Lower leg skin (tissue), 4 donors: Measurements from ENCODE around the gene ADGRG4. TPM values are rescaled to one million over a fixed set of nuclear protein-coding genes. Genes with fewer than 3 reads are reported as not detected.

Source experiments
- DNase-seq, 2 donors: peaks; one replicate each; pipeline ENCODE4 v3.0.0-alpha.2; 2019; ENCODE audit warnings: low spot score in 2 of 2
- H3K4me3 ChIP-seq: fragments of 200-600 bp; sonication (generic); 2 replicates; pipeline ENCODE4 v1.5.1; 2017; ENCODE audit warnings: mild to moderate bottlenecking, low read depth; ENCODE audit not compliant: poor library complexity, severe bottlenecking
- POLR2A ChIP-seq, 2 donors: fragments of 450-650 bp; IDR thresholded peaks; one replicate each; pipeline ENCODE4 v1.6.1; 2016 to 2017; ENCODE audit warnings: antibody characterized with exemption in 2 of 2, mild to moderate bottlenecking in 1 of 2, moderate library complexity in 1 of 2
- WGBS, 2 donors: methylation state at CpG; one replicate each; pipeline ENCODE4 v1.1.5; 2018; 5-methylcytosine and 5-hydroxymethylcytosine counted together
- intact Hi-C: fragments of 100-400 bp; cut with DNase I; formaldehyde crosslinking; loops from one replicate; pipeline ENCODE4 v1.15.0; 2023; ENCODE audit warnings: low total_unique reads
- total RNA-seq, 4 donors: library from RNA; depleted of rRNA; stranded (reverse); fragments of >200 nt; gene quantifications; one replicate each; pipeline ENCODE4 v1.1.0, GENCODE V29; 2016
- TF ChIP-seq, protein P1 (sequence below), 3 donors: fragments of 450-650 bp; IDR thresholded peaks; one replicate each; pipeline ENCODE4 v1.5.1; 2016; ENCODE audit warnings: antibody characterized with exemption in 3 of 3, mild to moderate bottlenecking in 3 of 3, moderate library complexity in 2 of 3

ADGRG4 gene
- total RNA-seq, 4 donors from 2014 or later = not detected

DNA sequence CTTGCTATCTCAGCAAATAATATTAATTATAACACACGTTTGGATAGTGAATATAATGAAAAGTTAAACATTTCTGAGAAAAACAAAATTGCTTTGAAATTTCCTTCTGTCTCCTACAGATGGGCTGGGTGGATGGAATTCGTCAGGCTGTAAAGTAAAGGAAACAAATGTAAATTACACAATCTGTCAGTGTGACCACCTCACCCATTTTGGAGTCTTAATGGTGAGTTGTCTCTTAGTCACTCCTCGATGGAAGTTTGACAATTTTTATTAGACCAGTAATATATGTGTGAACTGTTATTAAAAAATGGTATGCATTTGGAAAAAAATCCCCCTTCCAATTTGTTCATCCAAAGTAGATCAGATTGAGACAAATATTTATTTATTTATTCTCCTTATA lies 94.5 kb downstream of the ADGRG4 start:
- 44 to 58% methylated on average over 3 of the region's 3 CpGs for WGBS, 2 donors
- intact Hi-C loops = no loop called here
- no peak for TF ChIP-seq POLR2A (IDR thresholded peaks at IDR 0.05)
- TF ChIP-seq, protein P1, sequence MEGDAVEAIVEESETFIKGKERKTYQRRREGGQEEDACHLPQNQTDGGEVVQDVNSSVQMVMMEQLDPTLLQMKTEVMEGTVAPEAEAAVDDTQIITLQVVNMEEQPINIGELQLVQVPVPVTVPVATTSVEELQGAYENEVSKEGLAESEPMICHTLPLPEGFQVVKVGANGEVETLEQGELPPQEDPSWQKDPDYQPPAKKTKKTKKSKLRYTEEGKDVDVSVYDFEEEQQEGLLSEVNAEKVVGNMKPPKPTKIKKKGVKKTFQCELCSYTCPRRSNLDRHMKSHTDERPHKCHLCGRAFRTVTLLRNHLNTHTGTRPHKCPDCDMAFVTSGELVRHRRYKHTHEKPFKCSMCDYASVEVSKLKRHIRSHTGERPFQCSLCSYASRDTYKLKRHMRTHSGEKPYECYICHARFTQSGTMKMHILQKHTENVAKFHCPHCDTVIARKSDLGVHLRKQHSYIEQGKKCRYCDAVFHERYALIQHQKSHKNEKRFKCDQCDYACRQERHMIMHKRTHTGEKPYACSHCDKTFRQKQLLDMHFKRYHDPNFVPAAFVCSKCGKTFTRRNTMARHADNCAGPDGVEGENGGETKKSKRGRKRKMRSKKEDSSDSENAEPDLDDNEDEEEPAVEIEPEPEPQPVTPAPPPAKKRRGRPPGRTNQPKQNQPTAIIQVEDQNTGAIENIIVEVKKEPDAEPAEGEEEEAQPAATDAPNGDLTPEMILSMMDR (IDR thresholded peaks at IDR 0.05) = no peak
- no peak for DNase-seq
- no peak overlapping the region for H3K4me3 ChIP-seq

DNA sequence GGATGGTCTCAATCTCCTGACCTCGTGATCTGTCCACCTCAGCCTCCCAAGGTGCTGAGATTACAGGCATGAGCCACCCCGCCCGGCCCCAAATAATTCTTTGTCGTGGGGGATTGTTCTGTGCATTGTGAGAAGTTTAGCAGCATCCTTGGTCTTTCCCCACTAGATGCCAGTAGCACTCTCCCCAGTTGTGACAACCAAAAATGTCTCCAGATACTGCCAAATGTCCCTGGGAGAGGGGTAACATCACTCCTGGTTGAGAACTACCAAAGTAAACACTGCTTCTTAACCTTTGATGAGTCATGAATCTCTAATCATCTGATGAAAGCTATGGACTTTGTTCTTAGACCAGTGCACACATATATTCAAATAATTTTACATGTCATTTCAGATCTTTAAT lies 96.2 kb downstream of the ADGRG4 start:
- no peak overlapping the region for H3K4me3 ChIP-seq
- WGBS, 2 donors = 73 to 83% methylated on average over 4 of the region's 4 CpGs
- DNase-seq = no peak
- intact Hi-C loops = no loop called here
- TF ChIP-seq, protein P1 (IDR thresholded peaks at IDR 0.05) = no peak
- TF ChIP-seq POLR2A (IDR thresholded peaks at IDR 0.05) = no peak

DNA sequence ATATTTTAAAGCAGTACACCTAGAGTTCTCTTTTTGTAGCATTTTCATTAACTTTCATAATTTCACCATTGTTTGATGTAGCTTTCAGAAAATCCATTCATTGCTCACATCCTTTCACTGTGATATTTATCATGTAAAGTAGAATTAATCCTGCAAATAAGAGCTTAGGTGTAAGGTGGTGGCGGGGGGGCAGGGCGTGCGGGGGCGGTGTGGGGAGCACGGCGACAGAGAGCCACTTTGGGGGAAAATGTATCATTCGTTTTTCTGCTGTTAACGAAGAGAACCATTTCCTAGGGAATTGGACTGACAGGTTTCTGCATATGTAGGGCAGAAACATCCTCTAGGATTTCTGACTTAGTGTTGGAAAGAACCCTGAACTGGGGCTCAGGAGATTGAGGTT lies 104.4 kb downstream of the ADGRG4 start:
- intact Hi-C loops = no loop called here
- no peak overlapping the region for H3K4me3 ChIP-seq
- 74 to 77% methylated on average over 8 of the region's 8 CpGs for WGBS, 2 donors
- DNase-seq = no peak
- no peak for TF ChIP-seq POLR2A (IDR thresholded peaks at IDR 0.05)
- TF ChIP-seq, protein P1 (IDR thresholded peaks at IDR 0.05) = no peak

DNA sequence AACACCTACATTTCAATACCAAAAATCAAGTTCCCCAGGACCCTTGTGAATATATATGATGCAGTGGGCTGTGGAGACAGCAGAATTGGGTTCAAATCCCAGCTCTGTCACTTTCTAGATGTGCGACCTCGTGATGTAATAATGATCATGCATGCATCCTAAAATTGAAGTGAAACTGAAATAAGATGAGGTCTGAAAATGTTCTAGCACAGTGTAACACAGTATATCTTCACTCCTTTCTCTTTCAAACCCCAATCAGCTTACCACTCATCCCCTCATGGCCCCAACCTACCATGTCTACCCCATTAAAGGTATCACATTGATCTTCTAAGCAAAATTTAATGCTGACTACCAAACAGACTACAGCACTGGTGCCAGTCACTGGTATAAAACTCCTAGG lies 117.0 kb downstream of the ADGRG4 start:
- no peak for DNase-seq
- WGBS, 2 donors = 77 to 88% methylated on average over 2 of the region's 2 CpGs

DNA sequence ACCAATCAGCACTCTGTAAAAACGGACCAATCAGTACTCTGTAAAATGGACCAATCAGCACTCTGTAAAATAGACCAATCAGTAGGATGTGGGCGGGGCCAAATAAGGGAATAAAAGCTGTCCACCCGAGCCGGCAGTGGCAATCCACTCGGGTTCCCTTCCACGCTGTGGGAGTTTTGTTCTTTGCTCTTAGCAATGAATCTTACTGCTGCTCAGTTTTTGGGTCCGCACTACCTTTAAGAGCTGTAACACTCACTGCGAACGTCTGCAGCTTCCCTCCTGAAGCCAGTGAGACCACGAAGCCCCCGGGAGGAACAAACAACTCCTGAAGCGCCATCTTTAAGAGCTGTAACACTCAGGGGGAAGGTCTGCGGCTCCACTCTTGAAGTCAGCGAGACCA lies 120.6 kb downstream of the ADGRG4 start:
- intact Hi-C loops = no loop called here
- no peak for DNase-seq
- WGBS, 2 donors = 65 to 84% methylated on average over 14 of the region's 14 CpGs
- TF ChIP-seq, protein P1 (IDR thresholded peaks at IDR 0.05) = no peak
- TF ChIP-seq POLR2A (IDR thresholded peaks at IDR 0.05) = no peak
- H3K4me3 ChIP-seq = no peak overlapping the region

More for the DNA sequence above, 117.0 kb downstream of the ADGRG4 start:
- no peak overlapping the region for H3K4me3 ChIP-seq
- intact Hi-C loops = no loop called here
- TF ChIP-seq, protein P1 (IDR thresholded peaks at IDR 0.05) = no peak
- no peak for TF ChIP-seq POLR2A (IDR thresholded peaks at IDR 0.05)

DNA sequence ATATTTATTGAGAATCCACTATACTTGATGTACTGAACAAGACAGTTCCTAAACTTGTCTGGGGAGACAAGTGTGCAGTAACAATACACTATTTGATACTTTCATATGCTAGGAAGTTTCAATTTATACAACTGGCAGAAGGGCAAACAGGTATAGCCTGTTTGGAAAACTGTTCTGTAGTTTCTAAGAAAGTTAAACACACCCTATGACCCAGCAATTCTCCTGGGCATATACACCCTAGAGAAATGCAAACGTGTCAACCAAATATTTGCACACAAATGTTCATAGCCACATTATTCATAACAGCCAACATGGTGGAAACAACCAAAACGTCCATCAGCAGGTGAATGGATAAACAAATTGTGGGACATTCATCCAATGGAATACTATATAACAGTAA lies 123.0 kb downstream of the ADGRG4 start:
- H3K4me3 ChIP-seq = no peak overlapping the region
- 43 to 54% methylated on average over 2 of the region's 2 CpGs for WGBS, 2 donors
- TF ChIP-seq, protein P1 (IDR thresholded peaks at IDR 0.05) = no peak
- TF ChIP-seq POLR2A (IDR thresholded peaks at IDR 0.05) = no peak
- DNase-seq = no peak
- intact Hi-C loops = no loop called here
